Stimulated activated CD8-positive, alpha-beta memory T cell treated with anti-CD3 and anti-CD28 coated beads, Interleukin-12 subunit alpha, Interleukin-12 subunit beta, amount 100 ng/mL, for 1 hour (primary cell): Measurements from ENCODE around the gene DCPS.
"Not testable (repeated sequence)": the region's sequence is repeated elsewhere in the genome, so short reads cannot be mapped to it uniquely, and the experiment has no call there.

Experiments
- DNase-seq: peaks from one replicate; pipeline ENCODE4 v3.0.0-alpha.2; 2020; ENCODE audit warnings: low read depth

Gene DCPS

GRCh38 chr11:126384449-126385070 lies 80.7 kb downstream of the DCPS start:
- no peak for DNase-seq

GRCh38 chr11:126385991-126386728 lies 82.3 kb downstream of the DCPS start:
- no peak for DNase-seq

GRCh38 chr11:126386729-126387071 lies 82.8 kb downstream of the DCPS start:
- not testable (repeated sequence) for DNase-seq

GRCh38 chr11:126387857-126388256 lies 84.0 kb downstream of the DCPS start:
- DNase-seq, result no peak

- no peak for DNase-seq
Observed at GRCh38 chr11:126390272-126390867, 86.5 kb downstream of the DCPS start.

GRCh38 chr11:126391286-126391954 lies 87.6 kb downstream of the DCPS start:
- DNase-seq, result no peak

- DNase-seq, result no peak
Observed at GRCh38 chr11:126391970-126392632, 88.2 kb downstream of the DCPS start.

GRCh38 chr11:126392633-126393013 lies 88.8 kb downstream of the DCPS start:
- DNase-seq, result no peak

GRCh38 chr11:126393143-126393542 lies 89.3 kb downstream of the DCPS start:
- DNase-seq, result no peak

- DNase-seq, result no peak
Observed at GRCh38 chr11:126394036-126394435, 90.2 kb downstream of the DCPS start.

GRCh38 chr11:126394634-126395072 lies 90.8 kb downstream of the DCPS start:
- DNase-seq, result not testable (repeated sequence)
